ENCODE results near the gene GTF3C1. TPM values are rescaled to one million over a fixed set of nuclear protein-coding genes. Genes with fewer than 3 reads are reported as not detected.

GTF3C1 gene
- total RNA-seq, 1 donor from 2014 or later = 57.1 TPM

- no peak for DNase-seq
- H3K27me3 ChIP-seq (ENCODE audit: low read depth) = peaks cover 5% of the 10 kb centered on the region
- no peak overlapping the region for H3K27ac ChIP-seq
- TF ChIP-seq CTCF (IDR thresholded peaks at IDR 0.05) = no peak
- H3K9me3 ChIP-seq = no peaks in the 10 kb centered on the region
- no peak for ATAC-seq
- intact Hi-C loops (cut with DNase I) = no loop called here
- H3K4me3 ChIP-seq = no peak overlapping the region
- no peaks in the 10 kb centered on the region for H3K36me3 ChIP-seq
- H3K4me1 ChIP-seq = no peaks in the 10 kb centered on the region
These were observed 121.5 kb downstream of the GTF3C1 start for GRCh38 chr16:27428026-27428785.

GRCh38 chr16:27427538-27427937, 122.2 kb downstream of the GTF3C1 start:
- Histone ChIP-seq H3K27me3 (ENCODE audit: low read depth) (peaks cover 5% of the 10 kb centered on the region), H3K4me3 (no peak overlapping the region), H3K27ac (no peak overlapping the region), H3K36me3 (no peaks in the 10 kb centered on the region), H3K9me3 (peaks cover 6% of the 10 kb centered on the region), H3K4me1 (no peaks in the 10 kb centered on the region)
- TF ChIP-seq CTCF (IDR thresholded peaks at IDR 0.05) = no peak
- ATAC-seq = no peak
- no peak for DNase-seq
- intact Hi-C loops (cut with DNase I) = no loop called here

GRCh38 chr16:27426423-27427408, 123.0 kb downstream of the GTF3C1 start:
- no peaks in the 10 kb centered on the region for H3K36me3 ChIP-seq
- DNase-seq (no peak), ATAC-seq (peak; percentile 60 to 70)
- TF ChIP-seq CTCF (IDR thresholded peaks at IDR 0.05) = no peak
- intact Hi-C loops (cut with DNase I) = no loop called here
- no peaks in the 10 kb centered on the region for H3K4me1 ChIP-seq
- no peak overlapping the region for H3K4me3 ChIP-seq
- H3K9me3 ChIP-seq = peaks cover 15% of the 10 kb centered on the region
- no peak overlapping the region for H3K27ac ChIP-seq
- H3K27me3 ChIP-seq (ENCODE audit: low read depth) = peaks cover 5% of the 10 kb centered on the region

GRCh38 chr16:27425961-27426360, 123.8 kb downstream of the GTF3C1 start:
- intact Hi-C loops (cut with DNase I) = no loop called here
- ATAC-seq (no peak), DNase-seq (no peak)
- H3K4me3 ChIP-seq = no peak overlapping the region
- H3K4me1 ChIP-seq = no peaks in the 10 kb centered on the region
- TF ChIP-seq CTCF (IDR thresholded peaks at IDR 0.05) = no peak
- no peak overlapping the region for H3K27ac ChIP-seq
- H3K27me3 ChIP-seq (ENCODE audit: low read depth) = peaks cover 5% of the 10 kb centered on the region
- H3K36me3 ChIP-seq = no peaks in the 10 kb centered on the region
- H3K9me3 ChIP-seq = peaks cover 20% of the 10 kb centered on the region

GRCh38 chr16:27424772-27425498, 124.8 kb downstream of the GTF3C1 start:
- Histone ChIP-seq H3K9me3 (peaks cover 20% of the 10 kb centered on the region), H3K27me3 (ENCODE audit: low read depth) (no peaks in the 10 kb centered on the region), H3K4me3 (no peak overlapping the region), H3K36me3 (no peaks in the 10 kb centered on the region), H3K4me1 (no peaks in the 10 kb centered on the region), H3K27ac (no peak overlapping the region)
- ATAC-seq (no peak), DNase-seq (no peak)
- TF ChIP-seq CTCF (IDR thresholded peaks at IDR 0.05) = no peak
- intact Hi-C loops (cut with DNase I) = no loop called here
